CD14-positive monocyte (primary cell): ENCODE results near the gene HOATZ. TPM values are rescaled to one million over a fixed set of nuclear protein-coding genes. Genes with fewer than 3 reads are reported as not detected.

Experiments
- DNase-seq, 3 donors: peaks; one replicate each; pipeline ENCODE4 v3.0.0-alpha.2; 2011 to 2022
- H2AFZ ChIP-seq: 2 replicates; pipeline ENCODE4 v1.6.0; 2012; ENCODE audit warnings: mild to moderate bottlenecking, low read depth, low read length, inconsistent platforms; ENCODE audit not compliant: insufficient read depth, poor library complexity, severe bottlenecking
- H3K27ac ChIP-seq, 2 donors: 1 replicate in 1 of 2; 2 replicates in 1 of 2; pipeline ENCODE4 v1.5.1; 2012 to 2013; ENCODE audit warnings: low read length in 2 of 2, control low read depth in 1 of 2, inconsistent platforms in 1 of 2, low read depth in 1 of 2, mild to moderate bottlenecking in 1 of 2
- H3K27me3 ChIP-seq, 2 donors: one replicate each; pipeline versions ENCODE4 v1.6.0 to v1.6.1; 2011 to 2013; ENCODE audit warnings: low read length in 2 of 2; ENCODE audit not compliant: control insufficient read depth in 2 of 2, insufficient read depth in 2 of 2
- H3K36me3 ChIP-seq, 2 donors: replicated peaks in 1 of 2; 1 replicate in 1 of 2; 2 replicates in 1 of 2; pipeline versions ENCODE4 v1.5.1 to v1.6.1; 2012 to 2013; ENCODE audit warnings: low read length in 2 of 2, control low read depth in 1 of 2, inconsistent platforms in 1 of 2, mild to moderate bottlenecking in 1 of 2; ENCODE audit not compliant: insufficient read depth in 2 of 2, control insufficient read depth in 1 of 2
- H3K4me1 ChIP-seq, 2 donors: 1 replicate in 1 of 2; 2 replicates in 1 of 2; pipeline versions ENCODE4 v1.5.1 to v1.6.1; 2012 to 2013; ENCODE audit warnings: low read length in 2 of 2, control low read depth in 1 of 2, inconsistent platforms in 1 of 2, mild to moderate bottlenecking in 1 of 2, moderate library complexity in 1 of 2; ENCODE audit not compliant: insufficient read depth in 2 of 2, control insufficient read depth in 1 of 2
- H3K4me2 ChIP-seq: replicated peaks from 2 replicates; pipeline ENCODE3; 2012; ENCODE audit warnings: low read length, moderate library complexity, mild to moderate bottlenecking; ENCODE audit not compliant: poor library complexity, severe bottlenecking; ENCODE audit errors: extremely low read depth
- H3K4me3 ChIP-seq, 3 experiments: fragments of 200-600 bp in 1 of 3; sonication (generic) in 1 of 3; replicated peaks in 1 of 3; 1 replicate in 2 of 3; 2 replicates in 1 of 3; pipeline ENCODE4 v1.5.1; 2011 to 2013; ENCODE audit warnings: low read length in 3 of 3, mild to moderate bottlenecking in 3 of 3, control low read depth in 2 of 3, low read depth in 2 of 3, inconsistent platforms in 1 of 3, moderate library complexity in 1 of 3
- H3K79me2 ChIP-seq: 2 replicates; pipeline ENCODE4 v1.6.0; 2012; ENCODE audit warnings: mild to moderate bottlenecking, control low read depth, inconsistent platforms, low read length, moderate library complexity; ENCODE audit not compliant: insufficient read depth
- H3K9ac ChIP-seq: 2 replicates; pipeline ENCODE4 v1.6.0; 2017; ENCODE audit warnings: low read length, mild to moderate bottlenecking; ENCODE audit not compliant: insufficient read depth, poor library complexity, severe bottlenecking
- H3K9me3 ChIP-seq, 2 donors: replicated peaks in 1 of 2; 1 replicate in 1 of 2; 2 replicates in 1 of 2; pipeline versions ENCODE4 v1.5.1 to v1.6.1; 2012 to 2013; ENCODE audit warnings: low read length in 2 of 2, control low read depth in 1 of 2; ENCODE audit not compliant: control insufficient read depth in 1 of 2, insufficient read depth in 1 of 2
- H4K20me1 ChIP-seq: 2 replicates; pipeline ENCODE4 v1.6.0; 2012; ENCODE audit warnings: mild to moderate bottlenecking, low read length, control low read depth, moderate library complexity; ENCODE audit not compliant: insufficient read depth
- H3K27ac Mint-ChIP-seq, 7 donors: one replicate each; pipeline ENCODE4 v1.8.0; 2020; ENCODE audit warnings: mild to moderate bottlenecking in 7 of 7, mixed read lengths in 7 of 7, moderate library complexity in 6 of 7, inconsistent platforms in 2 of 7
- H3K27me3 Mint-ChIP-seq, 3 donors: one replicate each; pipeline ENCODE4 v1.8.0; 2021 to 2022; ENCODE audit warnings: low read depth in 3 of 3, mild to moderate bottlenecking in 3 of 3, mixed read lengths in 3 of 3, moderate library complexity in 3 of 3, inconsistent platforms in 1 of 3
- H3K36me3 Mint-ChIP-seq, 2 donors: one replicate each; pipeline ENCODE4 v1.8.0; 2020; ENCODE audit warnings: mixed read lengths in 2 of 2, inconsistent platforms in 1 of 2, mild to moderate bottlenecking in 1 of 2
- H3K4me1 Mint-ChIP-seq: one replicate; pipeline ENCODE4 v1.8.0; 2020; ENCODE audit warnings: mild to moderate bottlenecking, mixed read lengths
- H3K4me3 Mint-ChIP-seq, 2 donors: one replicate each; pipeline ENCODE4 v1.8.0; 2020; ENCODE audit warnings: mild to moderate bottlenecking in 2 of 2, mixed read lengths in 2 of 2, moderate library complexity in 1 of 2
- H3K9me3 Mint-ChIP-seq, 7 donors: one replicate each; pipeline ENCODE4 v1.8.0; 2020 to 2022; ENCODE audit warnings: mixed read lengths in 7 of 7, mild to moderate bottlenecking in 6 of 7, moderate library complexity in 6 of 7, inconsistent platforms in 2 of 7
- WGBS: methylation state at CpG from one replicate; pipeline ENCODE4 v1.1.5; 2013; ENCODE audit warnings: missing lambda C conversion rate; ENCODE audit not compliant: insufficient coverage; 5-methylcytosine and 5-hydroxymethylcytosine counted together
- intact Hi-C, 2 donors: fragments of 100-400 bp; cut with micrococcal nuclease; formaldehyde crosslinking; loops; one replicate each; pipeline versions ENCODE4 v1.15.0 to v1.15.1; 2023
- polyA plus RNA-seq, 3 donors: library from polyadenylated mRNA; depleted of rRNA in 1 of 3; unstranded in 2 of 3; stranded (reverse) in 1 of 3; fragments of 300-500 nt in 2 of 3; fragments of >200 nt in 1 of 3; fragmentation: Illumina TruSeq in 2 of 3; gene quantifications; 1 replicate in 2 of 3; 2 replicates in 1 of 3; pipeline ENCODE4 v1.2.3, GENCODE V29; 2012 to 2021
- TF ChIP-seq, protein P1 (sequence below): fragments of 200-600 bp; IDR thresholded peaks from one replicate; pipeline ENCODE4 v1.8.0; 2022; ENCODE audit warnings: antibody characterized with exemption, mild to moderate bottlenecking

The HOATZ gene
- polyA plus RNA-seq, 3 donors = not detected

DNA sequence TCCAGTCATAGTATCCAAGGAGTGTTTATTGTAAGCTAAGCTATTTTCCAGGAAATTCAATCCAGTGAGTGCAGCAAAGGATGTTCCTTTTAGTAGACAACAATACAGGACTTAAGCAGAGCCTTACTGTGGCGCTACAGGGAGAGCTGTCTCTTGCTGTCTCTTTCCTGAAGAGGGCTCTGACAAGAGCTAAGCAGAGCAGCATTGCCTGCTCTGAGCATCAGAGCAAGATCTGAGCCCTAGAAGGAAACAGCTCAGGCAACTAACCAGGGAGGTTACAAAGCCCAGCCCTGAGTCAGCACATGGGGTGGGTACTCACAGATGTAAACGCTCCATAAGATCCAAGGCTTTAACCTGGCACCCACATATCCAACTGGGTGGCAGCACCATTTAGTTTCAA lies 33.9 kb downstream of the HOATZ start:
- H3K27me3 ChIP-seq = no peaks in the 10 kb centered on the region
- H3K9me3 ChIP-seq = no peaks in the 10 kb centered on the region
- no peak overlapping the region for H3K4me3 ChIP-seq
- H3K9ac ChIP-seq = no peak overlapping the region
- no peak overlapping the region for H3K27ac ChIP-seq
- no peaks in the 10 kb centered on the region for H3K79me2 ChIP-seq
- no peaks in the 10 kb centered on the region for H3K4me1 ChIP-seq
- intact Hi-C loops = no loop called here
- H2AFZ ChIP-seq = no peak overlapping the region
- no peaks in the 10 kb centered on the region for H4K20me1 ChIP-seq
- H3K36me3 ChIP-seq = no peaks in the 10 kb centered on the region
- WGBS = 100% methylated on average over 1 of the region's 2 CpGs
- Mint-ChIP-seq H3K9me3 (no peaks in the 10 kb centered on the region), H3K36me3 (no peaks in the 10 kb centered on the region), H3K4me1 (peaks cover 5% of the 10 kb centered on the region), H3K4me3 (no peak overlapping the region), H3K27ac (no peak overlapping the region), H3K27me3 (peaks cover 0 to 3% (median 2%) of the 10 kb centered on the region in 3 donors)
- DNase-seq = no peak
- TF ChIP-seq, protein P1, sequence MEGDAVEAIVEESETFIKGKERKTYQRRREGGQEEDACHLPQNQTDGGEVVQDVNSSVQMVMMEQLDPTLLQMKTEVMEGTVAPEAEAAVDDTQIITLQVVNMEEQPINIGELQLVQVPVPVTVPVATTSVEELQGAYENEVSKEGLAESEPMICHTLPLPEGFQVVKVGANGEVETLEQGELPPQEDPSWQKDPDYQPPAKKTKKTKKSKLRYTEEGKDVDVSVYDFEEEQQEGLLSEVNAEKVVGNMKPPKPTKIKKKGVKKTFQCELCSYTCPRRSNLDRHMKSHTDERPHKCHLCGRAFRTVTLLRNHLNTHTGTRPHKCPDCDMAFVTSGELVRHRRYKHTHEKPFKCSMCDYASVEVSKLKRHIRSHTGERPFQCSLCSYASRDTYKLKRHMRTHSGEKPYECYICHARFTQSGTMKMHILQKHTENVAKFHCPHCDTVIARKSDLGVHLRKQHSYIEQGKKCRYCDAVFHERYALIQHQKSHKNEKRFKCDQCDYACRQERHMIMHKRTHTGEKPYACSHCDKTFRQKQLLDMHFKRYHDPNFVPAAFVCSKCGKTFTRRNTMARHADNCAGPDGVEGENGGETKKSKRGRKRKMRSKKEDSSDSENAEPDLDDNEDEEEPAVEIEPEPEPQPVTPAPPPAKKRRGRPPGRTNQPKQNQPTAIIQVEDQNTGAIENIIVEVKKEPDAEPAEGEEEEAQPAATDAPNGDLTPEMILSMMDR = no peak
- H3K4me2 ChIP-seq = no peak overlapping the region

DNA sequence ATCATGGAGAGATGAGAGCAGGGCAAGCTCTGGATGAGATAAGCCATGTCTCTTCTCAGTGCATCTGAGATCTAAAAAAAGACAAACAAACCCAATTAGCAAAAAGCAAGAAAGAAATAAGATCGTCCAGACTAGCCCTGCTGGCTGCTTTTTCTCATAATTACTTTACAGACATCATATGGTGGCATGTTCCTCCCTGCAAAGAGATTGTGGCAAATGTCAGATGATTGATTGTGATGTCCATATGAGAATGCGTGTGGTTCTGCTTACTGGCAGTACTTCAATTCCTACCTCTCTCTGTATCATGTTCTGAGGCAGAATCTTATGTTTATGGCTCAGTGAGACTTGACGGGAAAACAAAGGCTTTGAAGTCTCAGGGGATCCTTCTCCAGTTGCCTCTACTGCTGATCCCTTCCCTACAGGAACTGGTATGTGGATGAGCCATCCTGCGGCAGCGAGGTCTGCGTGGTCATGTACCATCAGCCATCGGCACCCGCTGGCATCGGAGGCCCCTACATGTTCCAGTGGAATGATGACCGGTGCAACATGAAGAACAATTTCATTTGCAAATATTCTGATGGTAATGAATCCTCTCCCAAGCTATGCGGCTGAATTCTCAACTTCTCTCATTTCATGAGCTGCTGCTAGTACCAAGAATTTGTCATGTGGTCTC lies 34.8 kb downstream of the HOATZ start:
- H3K4me3 ChIP-seq = no peak overlapping the region
- no peaks in the 10 kb centered on the region for H3K27me3 ChIP-seq
- 95% methylated on average over 8 of the region's 11 CpGs for WGBS
- no peak overlapping the region for H2AFZ ChIP-seq
- H3K27me3 Mint-ChIP-seq = peaks cover 0 to 3% (median 0%) of the 10 kb centered on the region in 3 donors
- no peak overlapping the region for H3K4me2 ChIP-seq
- intact Hi-C loops = no loop called here
- no peak overlapping the region for H3K4me3 Mint-ChIP-seq
- H3K9me3 Mint-ChIP-seq = no peaks in the 10 kb centered on the region
- no peak overlapping the region for H3K27ac ChIP-seq
- H3K36me3 ChIP-seq = no peaks in the 10 kb centered on the region
- no peaks in the 10 kb centered on the region for H4K20me1 ChIP-seq
- H3K4me1 Mint-ChIP-seq = peaks cover 5% of the 10 kb centered on the region
- H3K27ac Mint-ChIP-seq = no peak overlapping the region
- no peaks in the 10 kb centered on the region for H3K79me2 ChIP-seq
- H3K4me1 ChIP-seq = no peaks in the 10 kb centered on the region
- DNase-seq = no peak
- H3K9ac ChIP-seq = no peak overlapping the region
- H3K9me3 ChIP-seq = no peaks in the 10 kb centered on the region
- no peaks in the 10 kb centered on the region for H3K36me3 Mint-ChIP-seq
- TF ChIP-seq, protein P1 = no peak
